Lung (tissue), 12 donors: ENCODE measurements around the gene BYSL. TPM values are rescaled to one million over a fixed set of nuclear protein-coding genes. Genes with fewer than 3 reads are reported as not detected.

ENCODE experiments used
- ATAC-seq: fragments of 200-7000 bp; cut with Tn5 transposase; one replicate; pipeline ENCODE4 v1.9.1; 2020; ENCODE audit warnings: moderate number of reproducible peaks; ENCODE audit not compliant: insufficient read depth, low FRiP score
- DNase-seq, 3 donors: peaks; one replicate each; pipeline ENCODE4 v3.0.0-alpha.2; 2013 to 2017
- H3K27ac ChIP-seq, 2 donors: one replicate each; pipeline ENCODE4 v1.5.1; 2013; ENCODE audit warnings: mild to moderate bottlenecking in 2 of 2, moderate library complexity in 2 of 2, control low read depth in 1 of 2, inconsistent platforms in 1 of 2, low read depth in 1 of 2, low read length in 1 of 2
- H3K27me3 ChIP-seq, 3 donors: one replicate each; pipeline ENCODE4 v1.5.1; 2013; ENCODE audit warnings: low read length in 2 of 3; ENCODE audit not compliant: control insufficient read depth in 3 of 3, insufficient read depth in 3 of 3
- H3K36me3 ChIP-seq, 4 donors: one replicate each; pipeline ENCODE4 v1.5.1; 2013; ENCODE audit warnings: low read length in 4 of 4, mild to moderate bottlenecking in 1 of 4, moderate library complexity in 1 of 4; ENCODE audit not compliant: control insufficient read depth in 4 of 4, insufficient read depth in 4 of 4
- H3K4me1 ChIP-seq, 5 donors: one replicate each; pipeline ENCODE4 v1.5.1; 2013; ENCODE audit warnings: low read length in 5 of 5, mild to moderate bottlenecking in 2 of 5, moderate library complexity in 1 of 5; ENCODE audit not compliant: control insufficient read depth in 5 of 5, insufficient read depth in 5 of 5
- H3K4me3 ChIP-seq: one replicate; pipeline ENCODE4 v1.5.1; 2013; ENCODE audit warnings: mild to moderate bottlenecking, control low read depth, moderate library complexity
- H3K9ac ChIP-seq, 2 donors: one replicate each; pipeline ENCODE4 v1.5.1; 2013; ENCODE audit warnings: low read length in 2 of 2, control low read depth in 1 of 2; ENCODE audit not compliant: insufficient read depth in 1 of 2
- H3K9me3 ChIP-seq, 4 donors: one replicate each; pipeline ENCODE4 v1.5.1; 2013; ENCODE audit warnings: low read length in 3 of 4, mild to moderate bottlenecking in 1 of 4, moderate library complexity in 1 of 4; ENCODE audit not compliant: control insufficient read depth in 4 of 4, insufficient read depth in 3 of 4
- CTCF ChIP-seq: IDR thresholded peaks from 2 replicates; pipeline ENCODE4 v1.5.1; 2012; ENCODE audit warnings: mild to moderate bottlenecking; ENCODE audit errors: control extremely low read depth, extremely low read depth
- WGBS, 2 donors: extraction: QIAGEN DNeasy Blood & Tissue Kit; methylation state at CpG; one replicate each; pipeline ENCODE4 v1.1.7; 2013; 5-methylcytosine and 5-hydroxymethylcytosine counted together
- polyA plus RNA-seq, 2 donors: library from polyadenylated mRNA; stranded (reverse); fragments of 200-250 nt; gene quantifications; one replicate each; pipeline ENCODE4 v1.2.1, GENCODE V29; 2013
- total RNA-seq, 2 donors: library from RNA; depleted of rRNA in 1 of 2; stranded (reverse); fragments of >200 nt in 1 of 2; gene quantifications; one replicate each; pipeline ENCODE4 v1.2.1, GENCODE V29; 2014 to 2021
- donor health status: control.
- donor health status: control.
- donor health status: Bipolar disorder and iron deficiency.
- donor health status: healthy.
- donor health status: DM: yes; HTN: yes; CAD: no.

The BYSL gene
- total and polyA plus RNA-seq, 4 donors: 8.8 to 20.4 (median 14.8) TPM

DNA sequence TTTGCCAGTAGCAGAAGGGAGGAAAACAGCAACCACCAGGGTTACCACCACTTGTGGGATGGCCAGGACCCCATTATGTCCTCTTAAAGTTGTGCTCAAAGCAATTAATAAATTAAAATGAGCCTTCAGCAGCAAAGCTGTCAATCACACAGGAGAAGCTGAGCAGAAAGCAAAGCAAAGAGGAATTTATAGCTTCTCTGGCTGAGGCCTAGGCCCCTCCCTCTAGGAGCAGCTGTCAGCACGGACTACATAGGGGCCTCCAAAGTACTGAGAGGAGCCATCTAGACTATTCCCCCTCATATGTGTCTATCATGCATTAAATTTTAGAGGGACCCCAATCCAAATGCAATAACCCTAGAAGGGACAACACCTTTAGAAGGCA, 13.9 kb downstream of the BYSL start:
- no peak for TF ChIP-seq CTCF
- 33 to 59% methylated on average over 1 of the region's 1 CpG for WGBS, 2 donors
- H3K9ac ChIP-seq: no peak overlapping the region
- H3K9me3 ChIP-seq: no peaks in the 10 kb centered on the region
- H3K4me1 ChIP-seq: peaks cover 12 to 24% (median 19%) of the 10 kb centered on the region in 5 donors
- no peak overlapping the region for H3K4me3 ChIP-seq
- no peak overlapping the region for H3K27ac ChIP-seq
- ATAC-seq (no peak), DNase-seq (no peak)
- H3K36me3 ChIP-seq: peaks cover 26 to 56% (median 32%) of the 10 kb centered on the region in 4 donors
- H3K27me3 ChIP-seq: no peaks in the 10 kb centered on the region

DNA sequence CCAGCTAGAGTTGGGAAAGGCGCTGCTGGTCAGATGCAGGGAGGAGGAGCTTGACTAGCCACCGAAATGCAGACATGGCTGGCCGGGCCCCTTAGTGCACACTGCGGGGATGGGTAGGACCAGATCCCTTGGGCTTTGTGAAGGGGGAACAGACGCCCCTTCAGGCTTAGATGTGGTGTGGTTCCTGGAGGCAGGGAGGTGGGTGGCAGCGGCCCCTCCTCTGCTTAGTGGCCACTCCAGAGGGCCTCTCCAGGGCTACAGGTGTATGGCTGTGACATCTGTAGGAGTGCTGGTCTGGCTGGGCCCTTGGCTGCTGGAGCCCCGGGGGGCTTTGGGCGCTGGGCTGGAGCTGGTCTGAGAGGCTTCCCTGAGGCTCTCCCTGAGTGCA, 14.4 kb downstream of the BYSL start:
- DNase-seq: no peak

GRCh38 chr6:41936073-41936837, 15.0 kb downstream of the BYSL start:
- peak; percentile 56 for TF ChIP-seq CTCF
- peaks cover 14 to 29% (median 23%) of the 10 kb centered on the region in 5 donors for H3K4me1 ChIP-seq
- H3K4me3 ChIP-seq: no peak overlapping the region
- peak overlapping the region in 1 of 2 donors; percentile 64 for H3K27ac ChIP-seq
- ATAC-seq (peak; percentile 39), DNase-seq (peak; percentile 46 to 70 (median 59))
- H3K27me3 ChIP-seq: no peaks in the 10 kb centered on the region
- H3K9ac ChIP-seq: no peak overlapping the region
- 39 to 41% methylated on average over 10 of the region's 10 CpGs for WGBS, 2 donors
- no peaks in the 10 kb centered on the region for H3K9me3 ChIP-seq
- H3K36me3 ChIP-seq: peaks cover 16 to 45% (median 26%) of the 10 kb centered on the region in 4 donors

More for the DNA sequence above, 14.4 kb downstream of the BYSL start:
- TF ChIP-seq CTCF: no peak
- WGBS, 2 donors: 62 to 70% methylated on average over 8 of the region's 8 CpGs
- no peak overlapping the region for H3K4me3 ChIP-seq
- H3K36me3 ChIP-seq: peaks cover 21 to 51% (median 28%) of the 10 kb centered on the region in 4 donors
- peaks cover 14 to 29% (median 23%) of the 10 kb centered on the region in 5 donors for H3K4me1 ChIP-seq
- H3K27me3 ChIP-seq: no peaks in the 10 kb centered on the region
- no peak overlapping the region for H3K9ac ChIP-seq
- ATAC-seq: no peak
- H3K9me3 ChIP-seq: no peaks in the 10 kb centered on the region
- peak overlapping the region in 1 of 2 donors; percentile 64 for H3K27ac ChIP-seq
